Measurements from ENCODE around the gene GSN. TPM values are rescaled to one million over a fixed set of nuclear protein-coding genes. Genes with fewer than 3 reads are reported as not detected.

The GSN gene
- total and polyA plus RNA-seq, 2 of the 13 experiments (the other 11 are each of a cell fraction or from before 2014, with no cell fraction given), result 294 to 307 TPM

- TF ChIP-seq ZNF124 (CRISPR knock-in tag; IDR thresholded peaks at IDR 0.05) (no peak), ZFY (CRISPR knock-in tag; IDR thresholded peaks at IDR 0.05) (peak; percentile 43; the same call in 1 of the 2 replicates), KLF13 (CRISPR knock-in tag; IDR thresholded peaks at IDR 0.05) (no peak), EP300 (IDR thresholded peaks at IDR 0.05; ENCODE audit: low read depth in 2 of 2, low read length in 2 of 2) (no peak), EP300 (CRISPR knock-in tag; IDR thresholded peaks at IDR 0.05; ENCODE audit: borderline replicate concordance) (no peak), PAF1 (CRISPR knock-in tag; IDR thresholded peaks at IDR 0.05) (no peak), FOXA3 (CRISPR knock-in tag; IDR thresholded peaks at IDR 0.05) (0 out of 2 replicates have a peak, but pooled peaks have one; percentile 7), GRHL1 (CRISPR knock-in tag; conservative IDR thresholded peaks at IDR 0.05) (no peak), SALL2 (CRISPR knock-in tag; IDR thresholded peaks at IDR 0.05) (peak; percentile 76), ZNF672 (CRISPR knock-in tag; IDR thresholded peaks at IDR 0.05) (no peak), ZSCAN25 (CRISPR knock-in tag; IDR thresholded peaks at IDR 0.05) (no peak), ZNF142 (CRISPR knock-in tag; IDR thresholded peaks at IDR 0.05) (peak; percentile 64; the same call in 1 of the 2 replicates), MTERF4 (CRISPR knock-in tag; IDR thresholded peaks at IDR 0.05) (no peak), ZNF549 (CRISPR knock-in tag; IDR thresholded peaks at IDR 0.05) (no peak), ESRRA (CRISPR knock-in tag; IDR thresholded peaks at IDR 0.05; ENCODE audit: low read depth) (peak; percentile 23; the same call in 1 of the 2 replicates), KMT2A (CRISPR knock-in tag; IDR thresholded peaks at IDR 0.05) (no peak), ZNF382 (CRISPR knock-in tag; IDR thresholded peaks at IDR 0.05; ENCODE audit: borderline replicate concordance) (no peak), AHR (CRISPR knock-in tag; IDR thresholded peaks at IDR 0.05) (peak; percentile 79; the same call in 1 of the 2 replicates), FIP1L1 (IDR thresholded peaks at IDR 0.05; ENCODE audit: borderline replicate concordance, insufficient read depth, low read depth, low read length) (no peak), CREBL2 (CRISPR knock-in tag; IDR thresholded peaks at IDR 0.05; ENCODE audit: borderline replicate concordance) (no peak), MXD4 (CRISPR knock-in tag; IDR thresholded peaks at IDR 0.05) (peak; percentile 49; the same call in 1 of the 2 replicates), RELA (CRISPR knock-in tag; IDR thresholded peaks at IDR 0.05) (no peak)
These were observed 31.7 kb downstream of the GSN start (continued) for GRCh38 chr9:121299467-121300282.

Data from HepG2 (cell line).